Activated T-cell treated with anti-CD3 and anti-CD28 coated beads for 48 hours (primary cell): ENCODE measurements around the gene CKAP5.

Source experiments
- DNase-seq: peaks from one replicate; pipeline ENCODE4 v3.0.0-alpha.2; 2020; ENCODE audit warnings: low read depth

CKAP5 gene

GRCh38 chr11:46845740-46846509, at the start of gene CKAP5:
CKAP5 (minus strand) TSS chr11:46846280; CDS start chr11:46821231, 25,049 bp downstream.
- DNase-seq = peak; percentile 83

GRCh38 chr11:46895821-46896220, 49.7 kb upstream of the CKAP5 start:
- no peak for DNase-seq

DNA sequence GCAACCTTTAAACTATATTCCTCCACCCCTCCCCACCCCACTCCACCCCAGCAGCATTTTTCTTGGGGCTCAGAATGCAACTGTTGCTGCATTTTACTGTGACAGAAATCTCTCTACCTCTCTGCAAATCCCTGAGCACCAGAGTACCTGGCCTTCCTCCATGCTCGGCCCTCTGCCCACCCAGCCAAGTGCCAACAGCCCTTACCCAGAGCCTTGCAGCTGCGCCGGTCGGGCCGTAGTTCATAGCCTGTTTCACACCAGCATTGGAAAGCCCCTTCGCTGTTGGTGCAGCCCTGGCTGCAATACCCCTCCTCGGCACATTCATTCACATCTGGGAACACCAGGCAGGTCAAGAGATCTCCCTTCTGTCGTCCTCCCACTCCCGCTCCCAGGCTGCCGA, 48.9 kb upstream of the CKAP5 start:
- no peak for DNase-seq

DNA sequence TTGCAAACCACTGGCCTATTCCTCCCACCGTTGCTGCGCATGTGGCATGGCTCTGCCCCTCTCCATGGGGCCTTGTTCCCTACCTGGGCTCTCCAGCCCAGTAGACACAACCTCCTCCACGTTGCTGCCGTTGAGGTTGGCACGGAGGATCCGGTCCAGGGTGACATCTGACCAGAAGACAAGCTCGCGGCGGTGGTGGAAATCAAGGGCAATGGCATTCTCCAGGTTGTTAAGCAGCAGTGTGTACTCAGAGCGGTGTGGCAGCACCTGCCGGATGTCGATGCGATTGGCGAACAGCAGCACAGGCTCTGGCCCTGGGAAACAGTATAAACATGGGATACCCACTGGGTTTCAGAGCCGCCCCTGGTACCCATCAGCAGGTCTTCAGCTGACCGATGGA, 48.4 kb upstream of the CKAP5 start:
- DNase-seq = no peak

GRCh38 chr11:46892838-46893237, 46.8 kb upstream of the CKAP5 start:
- DNase-seq = no peak

GRCh38 chr11:46892109-46892508, 46.0 kb upstream of the CKAP5 start:
- DNase-seq = no peak

- no peak for DNase-seq
These were observed 44.6 kb upstream of the CKAP5 start for GRCh38 chr11:46890665-46891064.

- peak; percentile 57 for DNase-seq
These were observed 43.8 kb upstream of the CKAP5 start for GRCh38 chr11:46889689-46890475.

DNA sequence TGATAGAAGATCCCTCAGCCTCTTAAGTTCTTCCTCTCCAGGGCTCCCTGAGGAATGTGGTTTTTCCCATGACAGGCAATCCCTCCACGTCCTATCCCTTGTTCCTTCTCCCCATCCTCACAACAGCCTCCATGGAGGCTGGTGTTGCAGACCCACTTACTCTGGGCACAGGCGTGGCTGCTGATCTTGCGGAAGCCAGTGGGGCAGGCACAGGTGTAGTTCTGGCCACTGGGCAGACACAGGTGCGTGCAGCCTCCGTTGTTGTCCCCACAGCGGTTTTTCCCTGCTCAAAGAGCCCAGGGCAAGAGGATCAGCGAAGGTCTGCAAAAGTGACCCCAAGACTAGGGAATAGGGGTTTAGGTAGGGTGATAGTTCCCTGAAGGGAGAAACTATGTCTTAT, 43.2 kb upstream of the CKAP5 start:
- no peak for DNase-seq

DNA sequence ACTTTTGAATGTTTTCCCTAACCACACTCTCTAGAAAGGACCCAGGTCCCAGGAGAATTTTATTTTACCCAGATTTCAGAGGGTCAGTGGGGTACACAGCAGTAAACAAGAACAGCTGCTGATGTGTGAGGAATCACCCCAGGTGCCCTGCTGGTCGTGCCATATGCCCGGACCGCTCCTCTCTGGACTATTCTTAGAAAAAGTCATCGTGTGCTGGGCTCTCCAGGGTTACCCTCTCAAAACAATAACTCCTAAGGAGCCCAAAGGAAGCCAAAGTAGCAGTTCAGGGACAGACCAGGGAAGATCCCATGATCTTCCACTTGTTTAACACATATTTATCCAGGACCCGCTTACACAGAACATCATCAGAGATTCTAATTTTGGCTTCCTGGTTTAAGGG, 42.6 kb upstream of the CKAP5 start:
- no peak for DNase-seq

- no peak for DNase-seq
These were observed 40.1 kb upstream of the CKAP5 start for GRCh38 chr11:46886211-46886610.

DNA sequence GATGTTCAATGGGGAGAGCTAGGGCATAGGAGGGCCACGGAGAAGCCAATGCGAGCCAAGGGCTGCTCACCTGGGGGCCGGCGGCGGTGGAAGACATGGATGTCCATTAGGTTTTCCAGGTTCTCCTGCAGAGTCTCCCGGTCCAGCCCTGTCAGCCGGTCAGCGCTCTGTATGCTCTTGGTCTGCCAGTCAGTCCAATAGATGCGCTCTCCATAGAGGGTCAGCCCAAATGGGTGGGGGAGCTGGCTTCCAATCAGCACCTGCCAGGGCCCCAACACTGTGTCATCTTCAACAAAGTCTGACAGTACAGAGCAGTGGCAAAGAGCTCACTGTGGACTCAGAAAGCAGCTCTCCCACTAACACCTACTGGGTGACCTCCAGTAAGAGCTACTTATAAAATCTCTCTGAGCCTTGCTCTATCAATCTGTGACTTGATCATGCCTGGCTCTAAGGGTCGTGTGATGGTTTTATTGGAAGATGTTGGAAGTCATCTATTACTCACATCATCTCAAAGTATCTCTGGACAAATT, 33.0 kb upstream of the CKAP5 start:
- no peak for DNase-seq

DNA sequence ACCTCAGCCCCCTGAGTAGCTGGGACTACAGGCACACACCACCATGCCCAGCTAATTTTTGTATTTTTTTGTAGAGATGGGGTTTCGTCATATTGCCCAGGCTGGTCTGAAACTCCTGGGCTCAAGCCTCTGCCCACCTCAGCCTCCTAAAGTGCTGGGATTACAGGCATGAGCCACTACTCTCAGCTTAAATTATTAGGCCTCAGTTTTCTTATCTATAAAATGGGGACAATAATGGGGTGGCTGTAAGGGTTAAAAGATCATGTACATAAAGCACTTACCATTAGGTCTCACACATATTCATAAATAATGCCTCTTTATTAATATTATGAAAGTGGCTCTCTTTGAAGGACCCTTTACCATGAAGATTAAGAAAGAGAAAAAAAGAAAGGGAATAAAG, 31.5 kb upstream of the CKAP5 start:
- no peak for DNase-seq

- DNase-seq = no peak
These were observed 30.4 kb upstream of the CKAP5 start for GRCh38 chr11:46876471-46876870.

- no peak for DNase-seq
These were observed 28.5 kb upstream of the CKAP5 start for GRCh38 chr11:46874586-46874985.

- no peak for DNase-seq
These were observed 22.8 kb upstream of the CKAP5 start for GRCh38 chr11:46868912-46869311.

- no peak for DNase-seq
These were observed 19.3 kb upstream of the CKAP5 start for GRCh38 chr11:46865340-46865739.

DNA sequence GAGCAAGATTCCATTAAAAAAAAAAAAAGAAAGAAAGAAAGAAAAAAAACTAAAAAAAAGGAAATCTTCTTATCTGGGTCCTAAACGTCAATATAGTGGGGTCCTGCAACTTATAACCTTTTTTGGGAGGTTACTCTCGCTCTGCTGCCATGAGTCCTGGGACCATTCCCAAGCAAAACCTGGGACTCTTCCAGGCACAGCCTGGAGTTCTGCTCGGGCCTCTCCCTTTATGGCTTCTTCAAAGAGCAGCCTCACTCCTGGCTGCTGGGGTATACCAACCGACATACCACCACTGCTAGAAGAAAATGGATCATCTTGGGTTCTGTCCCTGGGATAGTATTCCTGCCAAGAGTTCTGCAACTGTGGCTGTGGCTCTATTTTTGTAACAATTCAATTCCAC, 14.1 kb upstream of the CKAP5 start:
- DNase-seq = no peak

- DNase-seq = no peak
These were observed 13.0 kb upstream of the CKAP5 start for GRCh38 chr11:46858920-46859546.

- no peak for DNase-seq
These were observed 11.6 kb upstream of the CKAP5 start for GRCh38 chr11:46857666-46858065.

DNA sequence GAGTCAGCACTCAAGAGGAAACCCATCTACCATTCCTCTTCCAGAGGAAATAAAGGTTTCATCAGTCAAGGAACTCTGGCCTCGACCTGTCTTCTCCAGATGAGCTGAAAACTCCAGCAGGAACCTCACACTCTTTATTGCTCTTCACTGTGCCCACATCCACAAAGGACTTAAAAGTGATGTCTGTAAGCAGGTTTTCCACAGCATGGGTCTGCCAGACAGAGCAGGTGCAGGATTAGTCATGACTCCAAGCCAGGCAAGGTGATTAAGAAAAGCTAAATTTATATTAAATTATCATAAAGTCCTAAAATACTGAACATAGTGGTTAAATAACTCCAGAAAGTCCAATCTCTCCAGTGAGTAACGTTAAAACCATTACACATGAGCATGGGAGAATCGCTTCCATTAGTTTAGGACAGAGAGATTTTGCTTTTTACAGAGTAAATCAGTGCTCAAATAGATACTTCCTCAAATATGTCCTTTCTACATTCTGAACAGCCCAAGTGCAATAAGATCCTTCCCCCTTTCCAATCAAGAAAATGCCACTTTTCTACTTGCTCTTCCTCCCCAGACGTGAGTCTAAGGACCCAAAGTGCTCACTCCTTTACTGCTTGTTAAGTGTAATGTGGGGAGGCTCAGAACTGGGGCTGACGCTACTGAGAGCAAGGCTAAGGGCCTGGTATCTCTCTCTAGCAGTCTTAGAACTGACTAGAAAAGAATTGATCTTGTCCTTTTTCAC, 10.7 kb upstream of the CKAP5 start:
- no peak for DNase-seq

DNA sequence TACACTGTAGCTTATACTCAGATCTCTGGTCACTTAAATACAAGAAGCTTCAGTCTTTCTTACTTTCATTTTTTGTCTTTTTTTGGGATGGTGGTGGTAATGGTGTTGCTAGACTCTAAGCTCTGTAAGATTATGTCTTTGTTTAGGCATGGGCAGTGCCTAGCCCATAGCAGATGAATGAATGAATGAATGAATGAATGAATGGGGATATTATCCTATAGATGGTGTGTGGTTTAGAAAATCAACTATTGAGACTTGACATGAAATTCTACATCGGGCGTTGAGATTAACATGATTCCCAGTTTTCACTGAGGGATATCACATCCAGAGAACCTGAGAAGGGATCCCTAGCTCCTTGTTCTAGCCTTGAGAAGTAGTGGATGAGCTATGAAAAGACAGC, 9.8 kb upstream of the CKAP5 start:
- DNase-seq = no peak
